GM18505 (cell line): Measurements from ENCODE around the gene CCDC12.

ENCODE experiments used
- ATAC-seq: cut with Tn5 transposase; IDR thresholded peaks from one replicate; pipeline ENCODE4 v1.9.1; 2021; ENCODE audit not compliant: unreplicated experiment
- POLR2A ChIP-seq: IDR thresholded peaks from 4 replicates; pipeline ENCODE4 v1.6.1; 2011; ENCODE audit warnings: borderline replicate concordance; ENCODE audit not compliant: insufficient read depth, insufficient read length; ENCODE audit errors: extremely low read depth

The CCDC12 gene

GRCh38 chr3:46904303-46905212 lies 72.0 kb downstream of the CCDC12 start:
- no peak for TF ChIP-seq POLR2A
- no peak for ATAC-seq

GRCh38 chr3:46903341-46904302 lies 72.9 kb downstream of the CCDC12 start:
- no peak for ATAC-seq
- no peak for TF ChIP-seq POLR2A

GRCh38 chr3:46902188-46902631 lies 74.3 kb downstream of the CCDC12 start:
- ATAC-seq = no peak
- no peak for TF ChIP-seq POLR2A

- no peak for TF ChIP-seq POLR2A
- ATAC-seq = no peak
These were observed 74.9 kb downstream of the CCDC12 start for GRCh38 chr3:46901591-46902187.

GRCh38 chr3:46901061-46901460 lies 75.5 kb downstream of the CCDC12 start:
- TF ChIP-seq POLR2A = no peak
- ATAC-seq = no peak

- TF ChIP-seq POLR2A = no peak
- no peak for ATAC-seq
These were observed 76.2 kb downstream of the CCDC12 start for GRCh38 chr3:46900356-46900755.

- no peak for ATAC-seq
- no peak for TF ChIP-seq POLR2A
These were observed 76.6 kb downstream of the CCDC12 start for GRCh38 chr3:46900007-46900292.

GRCh38 chr3:46899151-46900006 lies 77.2 kb downstream of the CCDC12 start:
- no peak for TF ChIP-seq POLR2A
- ATAC-seq = no peak

- no peak for TF ChIP-seq POLR2A
- ATAC-seq = no peak
These were observed 78.0 kb downstream of the CCDC12 start for GRCh38 chr3:46898321-46899150.

GRCh38 chr3:46897829-46898320 lies 78.7 kb downstream of the CCDC12 start:
- no peak for ATAC-seq
- no peak for TF ChIP-seq POLR2A

GRCh38 chr3:46897031-46897430 lies 79.5 kb downstream of the CCDC12 start:
- no peak for ATAC-seq
- no peak for TF ChIP-seq POLR2A
